Measurements from ENCODE around the gene APP.

APP gene

GRCh38 chr21:26120828-26121227 is 49.7 kb downstream of the APP start:
- Histone ChIP-seq H3K27ac (ENCODE audit: low read length) (no peak overlapping the region), H3K79me2 (ENCODE audit: insufficient read depth, low read length) (no peaks in the 10 kb centered on the region), H2AFZ (ENCODE audit: low read depth, low read length) (no peak overlapping the region), H3K4me2 (ENCODE audit: insufficient read depth, low read length) (no peak overlapping the region), H3K9me3 (ENCODE audit: insufficient read depth, low read length, severe bottlenecking) (no peaks in the 10 kb centered on the region), H3K27me3 (ENCODE audit: insufficient read depth, low read length, poor library complexity) (no peaks in the 10 kb centered on the region), H3K9ac (ENCODE audit: low read depth, low read length) (no peak overlapping the region), H3K4me1 (ENCODE audit: insufficient read depth, low read length) (peaks cover 39% of the 10 kb centered on the region), H3K4me3 (ENCODE audit: low read depth in 1 of 2, low read length in 2 of 2) (no peak overlapping the region), H3K36me3 (ENCODE audit: insufficient read depth, low read length) (no peaks in the 10 kb centered on the region), H4K20me1 (ENCODE audit: insufficient read depth, low read length) (no peaks in the 10 kb centered on the region)
- no peak for TF ChIP-seq CTCF (IDR thresholded peaks at IDR 0.05; ENCODE audit: borderline replicate concordance, extremely low read depth, low read length, poor library complexity, severe bottlenecking)
- TF ChIP-seq EZH2 (IDR thresholded peaks at IDR 0.05; ENCODE audit: borderline replicate concordance, low read depth, low read length, severe bottlenecking) = no peak
- no peak for DNase-seq
- no peak for ATAC-seq (ENCODE audit: insufficient read depth, low read depth)

- TF ChIP-seq CTCF (IDR thresholded peaks at IDR 0.05; ENCODE audit: borderline replicate concordance, extremely low read depth, low read length, poor library complexity, severe bottlenecking) = no peak
- TF ChIP-seq EZH2 (IDR thresholded peaks at IDR 0.05; ENCODE audit: borderline replicate concordance, low read depth, low read length, severe bottlenecking) = no peak
- Histone ChIP-seq H3K4me2 (ENCODE audit: insufficient read depth, low read length) (no peak overlapping the region), H3K27me3 (ENCODE audit: insufficient read depth, low read length, poor library complexity) (no peaks in the 10 kb centered on the region), H3K4me3 (ENCODE audit: low read depth in 1 of 2, low read length in 2 of 2) (no peak overlapping the region), H2AFZ (ENCODE audit: low read depth, low read length) (no peak overlapping the region), H3K4me1 (ENCODE audit: insufficient read depth, low read length) (peaks cover 41% of the 10 kb centered on the region), H3K36me3 (ENCODE audit: insufficient read depth, low read length) (no peaks in the 10 kb centered on the region), H4K20me1 (ENCODE audit: insufficient read depth, low read length) (no peaks in the 10 kb centered on the region), H3K79me2 (ENCODE audit: insufficient read depth, low read length) (no peaks in the 10 kb centered on the region), H3K9ac (ENCODE audit: low read depth, low read length) (no peak overlapping the region), H3K9me3 (ENCODE audit: insufficient read depth, low read length, severe bottlenecking) (no peaks in the 10 kb centered on the region), H3K27ac (ENCODE audit: low read length) (no peak overlapping the region)
- DNase-seq (no peak), ATAC-seq (ENCODE audit: insufficient read depth, low read depth) (no peak)
Observed at GRCh38 chr21:26119906-26120305, 50.7 kb downstream of the APP start.

DNA sequence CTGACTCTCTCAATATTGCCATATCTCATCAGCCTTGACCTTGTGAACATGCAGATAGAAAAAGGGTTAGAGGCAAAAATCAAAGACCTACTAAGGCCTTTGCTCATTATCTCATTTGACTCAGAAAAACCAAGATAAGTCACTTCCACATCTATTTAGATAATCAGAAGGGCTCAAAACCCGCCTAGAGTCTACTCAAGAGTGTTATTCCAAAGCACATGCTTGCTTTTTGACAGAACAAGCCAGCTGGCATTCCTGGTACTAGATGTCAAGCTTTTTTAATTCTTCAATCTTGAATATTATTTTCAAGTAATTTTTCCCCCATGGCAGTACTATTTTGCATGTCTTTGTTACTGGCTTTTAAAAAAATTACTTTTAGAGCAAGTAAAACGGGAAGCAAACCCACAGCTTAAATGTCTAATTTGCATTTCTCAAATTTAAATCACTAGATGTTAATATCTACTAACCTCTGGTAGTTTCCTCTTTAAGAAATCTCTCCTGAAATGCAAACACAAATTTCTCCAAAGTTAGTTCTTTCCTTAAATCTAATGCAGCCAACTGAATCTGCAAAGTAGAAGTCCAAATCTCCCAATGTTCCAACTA is 51.5 kb downstream of the APP start:
- no peaks in the 10 kb centered on the region for H3K36me3 ChIP-seq (ENCODE audit: insufficient read depth, low read length)
- no peak overlapping the region for H3K27ac ChIP-seq (ENCODE audit: low read length)
- no peak overlapping the region for H3K9ac ChIP-seq (ENCODE audit: low read depth, low read length)
- H3K27me3 ChIP-seq (ENCODE audit: insufficient read depth, low read length, poor library complexity) = no peaks in the 10 kb centered on the region
- H2AFZ ChIP-seq (ENCODE audit: low read depth, low read length) = no peak overlapping the region
- no peaks in the 10 kb centered on the region for H3K9me3 ChIP-seq (ENCODE audit: insufficient read depth, low read length, severe bottlenecking)
- DNase-seq = no peak
- H3K79me2 ChIP-seq (ENCODE audit: insufficient read depth, low read length) = no peaks in the 10 kb centered on the region
- ATAC-seq (ENCODE audit: insufficient read depth, low read depth) = no peak
- H4K20me1 ChIP-seq (ENCODE audit: insufficient read depth, low read length) = no peaks in the 10 kb centered on the region
- TF ChIP-seq EZH2 (IDR thresholded peaks at IDR 0.05; ENCODE audit: borderline replicate concordance, low read depth, low read length, severe bottlenecking) = no peak
- no peak for TF ChIP-seq CTCF (IDR thresholded peaks at IDR 0.05; ENCODE audit: borderline replicate concordance, extremely low read depth, low read length, poor library complexity, severe bottlenecking)
- no peak overlapping the region for H3K4me3 ChIP-seq (ENCODE audit: low read depth in 1 of 2, low read length in 2 of 2)
- peaks cover 32% of the 10 kb centered on the region for H3K4me1 ChIP-seq (ENCODE audit: insufficient read depth, low read length)
- H3K4me2 ChIP-seq (ENCODE audit: insufficient read depth, low read length) = no peak overlapping the region
